ENCODE data around the gene CNOT1. TPM values are rescaled to one million over a fixed set of nuclear protein-coding genes. Genes with fewer than 3 reads are reported as not detected.
"Not testable (repeated sequence)": the region's sequence is repeated elsewhere in the genome, so short reads cannot be mapped to it uniquely, and the experiment has no call there.

The CNOT1 gene
- total RNA-seq, 4 donors from 2014 or later = 122 to 257 (median 178) TPM

DNA sequence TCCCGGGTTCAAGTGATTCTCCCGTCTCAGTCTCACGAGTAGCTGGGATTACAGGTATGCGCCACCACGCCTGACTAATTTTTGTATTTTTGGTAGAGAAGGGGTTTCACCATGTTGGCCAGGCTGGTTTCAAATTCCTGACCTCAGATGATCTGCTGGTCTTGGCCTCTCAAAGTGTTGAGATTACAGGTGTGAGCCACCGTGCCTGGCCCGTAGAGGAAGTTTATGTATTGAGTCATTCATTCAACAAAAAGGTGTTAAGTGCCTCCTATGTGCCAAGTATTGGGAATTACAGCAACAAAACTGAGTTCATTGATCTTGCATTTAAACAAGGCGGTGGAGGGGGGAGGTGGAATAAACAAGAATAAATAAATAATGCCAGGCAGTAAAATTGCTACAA is 10.2 kb upstream of the CNOT1 start:
- no peaks in the 10 kb centered on the region for H3K36me3 ChIP-seq
- no peak overlapping the region for H3K4me3 ChIP-seq
- no peak for TF ChIP-seq EP300 (IDR thresholded peaks at IDR 0.05; ENCODE audit: low read depth)
- TF ChIP-seq, protein P1, sequence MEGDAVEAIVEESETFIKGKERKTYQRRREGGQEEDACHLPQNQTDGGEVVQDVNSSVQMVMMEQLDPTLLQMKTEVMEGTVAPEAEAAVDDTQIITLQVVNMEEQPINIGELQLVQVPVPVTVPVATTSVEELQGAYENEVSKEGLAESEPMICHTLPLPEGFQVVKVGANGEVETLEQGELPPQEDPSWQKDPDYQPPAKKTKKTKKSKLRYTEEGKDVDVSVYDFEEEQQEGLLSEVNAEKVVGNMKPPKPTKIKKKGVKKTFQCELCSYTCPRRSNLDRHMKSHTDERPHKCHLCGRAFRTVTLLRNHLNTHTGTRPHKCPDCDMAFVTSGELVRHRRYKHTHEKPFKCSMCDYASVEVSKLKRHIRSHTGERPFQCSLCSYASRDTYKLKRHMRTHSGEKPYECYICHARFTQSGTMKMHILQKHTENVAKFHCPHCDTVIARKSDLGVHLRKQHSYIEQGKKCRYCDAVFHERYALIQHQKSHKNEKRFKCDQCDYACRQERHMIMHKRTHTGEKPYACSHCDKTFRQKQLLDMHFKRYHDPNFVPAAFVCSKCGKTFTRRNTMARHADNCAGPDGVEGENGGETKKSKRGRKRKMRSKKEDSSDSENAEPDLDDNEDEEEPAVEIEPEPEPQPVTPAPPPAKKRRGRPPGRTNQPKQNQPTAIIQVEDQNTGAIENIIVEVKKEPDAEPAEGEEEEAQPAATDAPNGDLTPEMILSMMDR (IDR thresholded peaks at IDR 0.05) = no peak
- TF ChIP-seq POLR2A (IDR thresholded peaks at IDR 0.05) = no peak
- TF ChIP-seq POLR2AphosphoS5 (IDR thresholded peaks at IDR 0.05) = no peak
- H3K4me1 ChIP-seq = peaks cover 0 to 4% (median 2%) of the 10 kb centered on the region in 4 donors
- intact Hi-C loops (cut with DNase I; ENCODE audit: low total_unique reads) (no loop called here), in situ Hi-C loops (cut with MboI; ENCODE audit: low pct_ligation_motif_present in 1 of 4, low pct_unique_long_range_greater_than_20kb in 1 of 4, low sequenced_read_pairs in 3 of 4) (no loop called here)
- no peaks in the 10 kb centered on the region for H3K27me3 ChIP-seq
- no peak overlapping the region for H3K27ac ChIP-seq
- 75% methylated on average over 8 of the region's 8 CpGs; no CpG with 5 or more reads in 1 of the 2 donors for WGBS, 2 donors (ENCODE audit: low coverage in 1 of 2)
- H3K9me3 ChIP-seq = no peaks in the 10 kb centered on the region
- no peak for DNase-seq

GRCh38 chr16:58639230-58639629 is 9.6 kb upstream of the CNOT1 start:
- WGBS, 2 donors (ENCODE audit: low coverage in 1 of 2) = 88 to 100% methylated on average over 1 to 4 of the region's 4 CpGs
- peaks cover 0 to 9% (median 3%) of the 10 kb centered on the region in 4 donors for H3K4me1 ChIP-seq
- in situ Hi-C loops (cut with MboI; ENCODE audit: low pct_ligation_motif_present in 1 of 4, low pct_unique_long_range_greater_than_20kb in 1 of 4, low sequenced_read_pairs in 3 of 4) = no loop called here
- intact Hi-C loops (cut with DNase I; ENCODE audit: low total_unique reads) = no loop called here
- no peak overlapping the region for H3K4me3 ChIP-seq
- DNase-seq = no peak
- H3K27me3 ChIP-seq = no peaks in the 10 kb centered on the region
- TF ChIP-seq POLR2AphosphoS5 (IDR thresholded peaks at IDR 0.05) = no peak
- TF ChIP-seq POLR2A (IDR thresholded peaks at IDR 0.05) = no peak
- TF ChIP-seq EP300 (IDR thresholded peaks at IDR 0.05; ENCODE audit: low read depth) = no peak
- TF ChIP-seq, protein P1 (IDR thresholded peaks at IDR 0.05) = no peak
- H3K36me3 ChIP-seq = no peaks in the 10 kb centered on the region
- no peak overlapping the region for H3K27ac ChIP-seq
- H3K9me3 ChIP-seq = no peaks in the 10 kb centered on the region

GRCh38 chr16:58638148-58639036 is 8.8 kb upstream of the CNOT1 start:
- H3K36me3 ChIP-seq = no peaks in the 10 kb centered on the region
- no peak overlapping the region for H3K4me3 ChIP-seq
- H3K9me3 ChIP-seq = no peaks in the 10 kb centered on the region
- peaks cover 0 to 11% (median 3%) of the 10 kb centered on the region in 4 donors for H3K4me1 ChIP-seq
- H3K27ac ChIP-seq = no peak overlapping the region
- TF ChIP-seq EP300 (IDR thresholded peaks at IDR 0.05; ENCODE audit: low read depth) = no peak
- TF ChIP-seq, protein P1 (IDR thresholded peaks at IDR 0.05) = peak in 1 of 5 experiments; percentile 8
- H3K27me3 ChIP-seq = no peaks in the 10 kb centered on the region
- intact Hi-C loops (cut with DNase I; ENCODE audit: low total_unique reads) = no loop called here
- 48 to 64% methylated on average over 4 to 8 of the region's 8 CpGs for WGBS, 2 donors (ENCODE audit: low coverage in 1 of 2)
- in situ Hi-C loops (cut with MboI; ENCODE audit: low pct_ligation_motif_present in 1 of 4, low pct_unique_long_range_greater_than_20kb in 1 of 4, low sequenced_read_pairs in 3 of 4) = no loop called here
- peak; percentile 35 for DNase-seq

- H3K4me3 ChIP-seq; H3K27me3 ChIP-seq; DNase-seq; in situ Hi-C loops (cut with MboI; ENCODE audit: low pct_ligation_motif_present in 1 of 4, low pct_unique_long_range_greater_than_20kb in 1 of 4, low sequenced_read_pairs in 3 of 4); H3K27ac ChIP-seq; H3K9me3 ChIP-seq; H3K36me3 ChIP-seq; intact Hi-C loops (cut with DNase I; ENCODE audit: low total_unique reads): not testable (repeated sequence)
- H3K4me1 ChIP-seq = peaks cover 0 to 11% (median 3%) of the 10 kb centered on the region in 4 donors
- 92 to 95% methylated on average over 3 to 6 of the region's 6 CpGs for WGBS, 2 donors (ENCODE audit: low coverage in 1 of 2)
These were observed 7.4 kb upstream of the CNOT1 start for GRCh38 chr16:58637021-58637420.

Data from transverse colon (tissue), 4 donors.